ENCODE results near the gene CYP21A2. TPM values are rescaled to one million over a fixed set of nuclear protein-coding genes. Genes with fewer than 3 reads are reported as not detected.

CYP21A2 gene
- total and polyA plus RNA-seq, 4 donors, result 1.7 to 29.7 (median 18.3) TPM

DNA sequence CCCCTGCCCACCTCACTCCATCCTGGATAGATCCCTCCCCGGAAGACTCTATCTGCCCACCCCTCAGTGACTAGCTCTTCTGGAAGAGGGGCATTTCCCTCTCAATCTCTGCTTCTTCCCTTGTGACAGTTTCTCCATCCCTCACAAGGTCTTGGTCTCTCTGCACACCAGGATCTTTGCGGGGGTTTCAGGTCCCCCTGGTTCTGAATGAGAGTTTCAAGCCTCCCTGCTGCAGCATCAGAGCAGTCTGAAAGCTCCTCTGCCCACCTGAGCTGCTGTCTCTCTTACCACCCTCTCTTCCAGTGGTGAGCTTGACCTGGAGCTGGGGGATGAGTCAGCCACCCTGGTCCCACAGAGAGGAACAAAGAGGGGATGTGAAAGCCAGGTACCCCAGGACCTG is 46.6 kb downstream of the CYP21A2 start:
- H3K9me3 ChIP-seq (ENCODE audit: control insufficient read depth in 4 of 4, low read length in 3 of 4), result no peaks in the 10 kb centered on the region
- DNase-seq (ENCODE audit: low spot score), result no peak
- no peak overlapping the region for H3K27ac ChIP-seq (ENCODE audit: low read depth in 1 of 2, low read length in 2 of 2)
- no peak overlapping the region for H3K9ac ChIP-seq (ENCODE audit: low read depth in 1 of 2, low read length in 2 of 2)
- H3K4me1 ChIP-seq (ENCODE audit: control insufficient read depth in 4 of 4, insufficient read depth in 4 of 4, low read length in 3 of 4), result peaks cover 0 to 5% (median 2%) of the 10 kb centered on the region in 4 donors
- TF ChIP-seq, protein P1, sequence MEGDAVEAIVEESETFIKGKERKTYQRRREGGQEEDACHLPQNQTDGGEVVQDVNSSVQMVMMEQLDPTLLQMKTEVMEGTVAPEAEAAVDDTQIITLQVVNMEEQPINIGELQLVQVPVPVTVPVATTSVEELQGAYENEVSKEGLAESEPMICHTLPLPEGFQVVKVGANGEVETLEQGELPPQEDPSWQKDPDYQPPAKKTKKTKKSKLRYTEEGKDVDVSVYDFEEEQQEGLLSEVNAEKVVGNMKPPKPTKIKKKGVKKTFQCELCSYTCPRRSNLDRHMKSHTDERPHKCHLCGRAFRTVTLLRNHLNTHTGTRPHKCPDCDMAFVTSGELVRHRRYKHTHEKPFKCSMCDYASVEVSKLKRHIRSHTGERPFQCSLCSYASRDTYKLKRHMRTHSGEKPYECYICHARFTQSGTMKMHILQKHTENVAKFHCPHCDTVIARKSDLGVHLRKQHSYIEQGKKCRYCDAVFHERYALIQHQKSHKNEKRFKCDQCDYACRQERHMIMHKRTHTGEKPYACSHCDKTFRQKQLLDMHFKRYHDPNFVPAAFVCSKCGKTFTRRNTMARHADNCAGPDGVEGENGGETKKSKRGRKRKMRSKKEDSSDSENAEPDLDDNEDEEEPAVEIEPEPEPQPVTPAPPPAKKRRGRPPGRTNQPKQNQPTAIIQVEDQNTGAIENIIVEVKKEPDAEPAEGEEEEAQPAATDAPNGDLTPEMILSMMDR (IDR thresholded peaks at IDR 0.05; ENCODE audit: low read depth, low read length, missing input control), result no peak
- TF ChIP-seq RXRA (IDR thresholded peaks at IDR 0.05), result no peak
- TF ChIP-seq EGR1 (IDR thresholded peaks at IDR 0.05; ENCODE audit: low read depth in 2 of 2), result no peak
- no peak for TF ChIP-seq FOXA2 (IDR thresholded peaks at IDR 0.05)
- WGBS, result 97% methylated on average over 2 of the region's 2 CpGs
- H3K4me3 ChIP-seq (ENCODE audit: low read depth in 1 of 3, low read length in 3 of 3), result no peak overlapping the region
- peaks cover 0 to 3% (median 0%) of the 10 kb centered on the region in 4 donors for H3K27me3 ChIP-seq (ENCODE audit: control insufficient read depth in 4 of 4, insufficient read depth in 4 of 4, low read length in 3 of 4)
- no peaks in the 10 kb centered on the region for H3K36me3 ChIP-seq (ENCODE audit: control insufficient read depth in 4 of 4, insufficient read depth in 3 of 4, low read depth in 1 of 4, low read length in 3 of 4)

DNA sequence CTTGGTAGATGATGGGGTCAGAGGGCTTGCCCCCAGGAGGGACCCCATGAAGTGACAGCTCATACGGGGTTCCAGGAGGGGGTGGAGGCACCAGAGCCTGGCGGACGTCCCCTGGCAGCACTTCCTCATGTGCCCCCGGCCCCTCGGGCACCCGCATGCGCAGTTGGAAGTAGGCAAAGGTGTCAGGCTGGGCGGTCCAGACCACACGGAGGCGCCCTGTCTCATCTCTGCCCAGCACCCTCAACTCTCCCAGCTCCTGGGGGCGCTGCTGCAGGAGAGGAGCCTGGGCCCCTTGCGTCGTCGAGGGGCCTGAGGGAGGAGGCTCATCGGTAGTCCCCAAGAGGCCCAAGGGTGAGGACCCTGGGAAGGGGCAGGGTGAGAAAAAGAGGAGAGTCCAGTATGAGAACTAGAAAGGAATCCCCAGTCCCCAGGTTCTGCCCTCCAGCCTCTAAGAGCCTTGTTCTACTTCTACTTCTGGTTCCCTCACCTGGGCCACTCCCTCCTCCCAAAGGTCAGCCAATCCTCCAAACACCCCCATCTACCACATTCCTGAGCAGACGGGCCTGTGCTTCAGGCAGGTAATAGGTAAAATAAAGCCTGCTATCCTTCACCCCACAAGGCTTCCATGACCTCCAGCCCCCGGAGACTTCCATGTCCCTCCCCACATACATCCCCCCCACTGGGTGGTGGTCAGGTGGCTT is 47.7 kb downstream of the CYP21A2 start:
- WGBS, result 88% methylated on average over 17 of the region's 17 CpGs
- H3K9me3 ChIP-seq (ENCODE audit: control insufficient read depth in 4 of 4, low read length in 3 of 4), result no peaks in the 10 kb centered on the region
- H3K27ac ChIP-seq (ENCODE audit: low read depth in 1 of 2, low read length in 2 of 2), result no peak overlapping the region
- no peaks in the 10 kb centered on the region for H3K36me3 ChIP-seq (ENCODE audit: control insufficient read depth in 4 of 4, insufficient read depth in 3 of 4, low read depth in 1 of 4, low read length in 3 of 4)
- peaks cover 0 to 3% (median 0%) of the 10 kb centered on the region in 4 donors for H3K27me3 ChIP-seq (ENCODE audit: control insufficient read depth in 4 of 4, insufficient read depth in 4 of 4, low read length in 3 of 4)
- no peak overlapping the region for H3K9ac ChIP-seq (ENCODE audit: low read depth in 1 of 2, low read length in 2 of 2)
- DNase-seq (ENCODE audit: low spot score), result no peak
- TF ChIP-seq RXRA (IDR thresholded peaks at IDR 0.05) (no peak), NR2F2 (IDR thresholded peaks at IDR 0.05) (no peak), GABPA (IDR thresholded peaks at IDR 0.05 in 1 of 2, conservative IDR thresholded peaks at IDR 0.05 in 1 of 2) (no peak)
- no peak overlapping the region for H3K4me3 ChIP-seq (ENCODE audit: low read depth in 1 of 3, low read length in 3 of 3)
- peaks cover 0 to 5% (median 2%) of the 10 kb centered on the region in 4 donors for H3K4me1 ChIP-seq (ENCODE audit: control insufficient read depth in 4 of 4, insufficient read depth in 4 of 4, low read length in 3 of 4)

DNA sequence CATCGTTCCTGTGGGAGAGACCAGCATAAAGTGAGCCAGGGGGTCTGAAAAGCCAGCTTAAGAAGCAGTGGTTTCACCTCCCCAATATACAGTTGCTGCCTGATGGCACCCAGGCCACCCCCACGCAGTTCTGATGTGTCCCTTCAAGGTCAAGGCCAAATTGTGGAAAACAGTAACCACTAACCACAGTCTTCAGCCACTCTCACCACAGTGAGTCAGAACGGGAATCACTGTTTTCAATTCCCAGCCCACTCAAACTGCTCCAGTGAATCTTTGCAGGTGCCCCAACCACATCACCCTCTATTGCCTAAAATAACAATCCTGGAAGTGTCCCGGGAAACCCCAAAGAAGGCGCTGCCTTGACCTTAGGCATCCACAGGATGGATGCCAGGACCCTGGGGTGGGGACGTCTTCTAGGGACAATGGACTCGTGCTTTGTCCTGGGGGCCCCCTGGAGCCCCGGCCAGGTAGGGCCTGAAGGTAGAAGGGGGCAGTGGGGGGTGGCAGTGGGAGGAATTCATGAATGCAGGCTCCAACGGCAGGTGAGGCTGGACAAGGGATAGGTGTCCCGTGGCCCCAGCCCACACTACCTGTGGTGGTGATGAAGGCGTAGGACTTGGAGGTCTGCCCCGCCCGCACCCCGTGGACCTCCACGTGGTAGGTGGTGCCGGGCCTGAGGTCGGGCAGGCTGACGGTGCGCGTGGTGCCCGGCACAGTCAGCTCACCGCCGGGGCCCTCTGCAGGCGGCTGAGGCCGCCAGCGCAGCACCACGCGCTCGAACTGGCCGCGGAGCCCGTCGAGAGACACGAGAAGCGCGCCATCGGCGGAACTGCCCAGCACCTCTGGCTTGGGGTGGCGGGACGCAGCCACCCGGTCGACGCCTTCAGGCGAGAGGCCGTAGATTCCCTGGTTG is 48.7 kb downstream of the CYP21A2 start:
- 50% methylated on average over 45 of the region's 45 CpGs for WGBS

More for the DNA sequence above, 48.7 kb downstream of the CYP21A2 start:
- no peak for DNase-seq (ENCODE audit: low spot score)
- no peak overlapping the region for H3K4me3 ChIP-seq (ENCODE audit: low read depth in 1 of 3, low read length in 3 of 3)
- H3K4me1 ChIP-seq (ENCODE audit: control insufficient read depth in 4 of 4, insufficient read depth in 4 of 4, low read length in 3 of 4), result peaks cover 0 to 5% (median 2%) of the 10 kb centered on the region in 4 donors
- H3K36me3 ChIP-seq (ENCODE audit: control insufficient read depth in 4 of 4, insufficient read depth in 3 of 4, low read depth in 1 of 4, low read length in 3 of 4), result no peaks in the 10 kb centered on the region
- TF ChIP-seq TAF1 (conservative IDR thresholded peaks at IDR 0.05) (no peak), SP1 (IDR thresholded peaks at IDR 0.05) (no peak), JUND (IDR thresholded peaks at IDR 0.05) (no peak)
- TF ChIP-seq, protein P2, sequence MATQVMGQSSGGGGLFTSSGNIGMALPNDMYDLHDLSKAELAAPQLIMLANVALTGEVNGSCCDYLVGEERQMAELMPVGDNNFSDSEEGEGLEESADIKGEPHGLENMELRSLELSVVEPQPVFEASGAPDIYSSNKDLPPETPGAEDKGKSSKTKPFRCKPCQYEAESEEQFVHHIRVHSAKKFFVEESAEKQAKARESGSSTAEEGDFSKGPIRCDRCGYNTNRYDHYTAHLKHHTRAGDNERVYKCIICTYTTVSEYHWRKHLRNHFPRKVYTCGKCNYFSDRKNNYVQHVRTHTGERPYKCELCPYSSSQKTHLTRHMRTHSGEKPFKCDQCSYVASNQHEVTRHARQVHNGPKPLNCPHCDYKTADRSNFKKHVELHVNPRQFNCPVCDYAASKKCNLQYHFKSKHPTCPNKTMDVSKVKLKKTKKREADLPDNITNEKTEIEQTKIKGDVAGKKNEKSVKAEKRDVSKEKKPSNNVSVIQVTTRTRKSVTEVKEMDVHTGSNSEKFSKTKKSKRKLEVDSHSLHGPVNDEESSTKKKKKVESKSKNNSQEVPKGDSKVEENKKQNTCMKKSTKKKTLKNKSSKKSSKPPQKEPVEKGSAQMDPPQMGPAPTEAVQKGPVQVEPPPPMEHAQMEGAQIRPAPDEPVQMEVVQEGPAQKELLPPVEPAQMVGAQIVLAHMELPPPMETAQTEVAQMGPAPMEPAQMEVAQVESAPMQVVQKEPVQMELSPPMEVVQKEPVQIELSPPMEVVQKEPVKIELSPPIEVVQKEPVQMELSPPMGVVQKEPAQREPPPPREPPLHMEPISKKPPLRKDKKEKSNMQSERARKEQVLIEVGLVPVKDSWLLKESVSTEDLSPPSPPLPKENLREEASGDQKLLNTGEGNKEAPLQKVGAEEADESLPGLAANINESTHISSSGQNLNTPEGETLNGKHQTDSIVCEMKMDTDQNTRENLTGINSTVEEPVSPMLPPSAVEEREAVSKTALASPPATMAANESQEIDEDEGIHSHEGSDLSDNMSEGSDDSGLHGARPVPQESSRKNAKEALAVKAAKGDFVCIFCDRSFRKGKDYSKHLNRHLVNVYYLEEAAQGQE (IDR thresholded peaks at IDR 0.05), result no peak
- peaks cover 0 to 3% (median 0%) of the 10 kb centered on the region in 4 donors for H3K27me3 ChIP-seq (ENCODE audit: control insufficient read depth in 4 of 4, insufficient read depth in 4 of 4, low read length in 3 of 4)
- peak overlapping the region in 1 of 2 donors; percentile 3 for H3K9ac ChIP-seq (ENCODE audit: low read depth in 1 of 2, low read length in 2 of 2)
- H3K9me3 ChIP-seq (ENCODE audit: control insufficient read depth in 4 of 4, low read length in 3 of 4), result no peaks in the 10 kb centered on the region
- no peak overlapping the region for H3K27ac ChIP-seq (ENCODE audit: low read depth in 1 of 2, low read length in 2 of 2)

All from liver (tissue), 9 donors.